Endothelial cell of umbilical vein (primary cell): ENCODE results near the gene GTF2H3. TPM values are rescaled to one million over a fixed set of nuclear protein-coding genes. Genes with fewer than 3 reads are reported as not detected.
A peak's percentile ranks its signal among the peaks of the same experiment; 100 is the strongest.

Source experiments
- BruUV-seq: library from RNA; stranded (reverse); fragments of 400-500 nt; replicated peaks from 2 replicates; lab custom pipeline; 2021; lab: Mats Ljungman, UMichigan
- CTCF ChIA-PET: fragments of 300-600, 350-600 bp; sonication (Branson Sonifier 250); formaldehyde crosslinking; loops from one replicate; lab custom pipeline; 2021; ENCODE audit warnings: antibody characterized with exemption, inconsistent platforms; lab: Charles Lee
- POLR2A ChIA-PET: fragments of 300-600, 350-600 bp; sonication (Branson Sonifier 250); formaldehyde crosslinking; loops from one replicate; lab custom pipeline; 2021; ENCODE audit warnings: antibody characterized with exemption, inconsistent platforms; lab: Charles Lee
- DNase-seq: peaks from one replicate; pipeline ENCODE4 v3.0.0-alpha.2; 2011; ENCODE audit warnings: low read depth, low spot score
- FAIRE-seq: peaks from 2 replicates; lab custom pipeline; 2011; peaks lifted over from hg19 to GRCh38; lab: Jason Lieb, UNC
- H2AFZ ChIP-seq: 2 replicates; pipeline ENCODE4 v1.6.0; 2012; ENCODE audit warnings: low read depth, low read length, control low read depth, inconsistent platforms
- H3K27ac ChIP-seq: 2 replicates; pipeline ENCODE4 v1.5.1; 2011; ENCODE audit warnings: low read depth, mild to moderate bottlenecking, control low read depth, low read length, moderate library complexity; ENCODE audit not compliant: insufficient read depth
- H3K27me3 ChIP-seq, 2 experiments: 2 replicates each; pipeline versions ENCODE4 v1.6.0 to v1.6.1; 2011; ENCODE audit warnings: low read length in 2 of 2, mixed read lengths in 1 of 2; ENCODE audit not compliant: control insufficient read depth in 2 of 2, insufficient read depth in 2 of 2
- H3K36me3 ChIP-seq, 2 experiments: 2 replicates in 1 of 2; 3 replicates in 1 of 2; pipeline ENCODE4 v1.5.1; 2011; ENCODE audit warnings: low read length in 2 of 2, mild to moderate bottlenecking in 1 of 2, moderate library complexity in 1 of 2; ENCODE audit not compliant: control insufficient read depth in 2 of 2, insufficient read depth in 2 of 2; ENCODE audit errors: extremely low read depth in 1 of 2
- H3K4me1 ChIP-seq: 3 replicates; pipeline ENCODE4 v1.5.1; 2011; ENCODE audit warnings: mild to moderate bottlenecking, low read length; ENCODE audit not compliant: control insufficient read depth, insufficient read depth; ENCODE audit errors: extremely low read depth
- H3K4me2 ChIP-seq: 2 replicates; pipeline ENCODE4 v1.6.1; 2011; ENCODE audit warnings: low read length, control low read depth, mixed read lengths; ENCODE audit not compliant: insufficient read depth
- H3K4me3 ChIP-seq, 3 experiments: fragments of 200-600 bp in 1 of 3; sonication (generic), shearing (Covaris generic) in 1 of 3; replicated peaks in 1 of 3; 2 replicates each; pipeline ENCODE4 v1.5.1; 2011 to 2016; ENCODE audit warnings: control low read depth in 3 of 3, low read length in 3 of 3, mild to moderate bottlenecking in 2 of 3, inconsistent platforms in 1 of 3, low read depth in 1 of 3, moderate library complexity in 1 of 3; ENCODE audit not compliant: insufficient read depth in 1 of 3
- H3K79me2 ChIP-seq: 2 replicates; pipeline ENCODE4 v1.6.0; 2012; ENCODE audit warnings: low read length, inconsistent platforms; ENCODE audit not compliant: control insufficient read depth, insufficient read depth
- H3K9ac ChIP-seq: replicated peaks from 2 replicates; pipeline ENCODE3; 2011; ENCODE audit warnings: low read length, control low read depth; ENCODE audit not compliant: insufficient read depth; ENCODE audit errors: extremely low read depth
- H3K9me1 ChIP-seq: replicated peaks from 3 replicates; pipeline ENCODE4 v1.6.0; 2011; ENCODE audit warnings: mild to moderate bottlenecking, low read length; ENCODE audit not compliant: control insufficient read depth, insufficient read depth; ENCODE audit errors: extremely low read depth
- H3K9me3 ChIP-seq: replicated peaks from 2 replicates; pipeline ENCODE4 v1.5.1; 2012; ENCODE audit warnings: low read length, inconsistent platforms; ENCODE audit not compliant: control insufficient read depth, insufficient read depth
- H4K20me1 ChIP-seq: replicated peaks from 2 replicates; pipeline ENCODE3; 2011; ENCODE audit warnings: mild to moderate bottlenecking, low read length; ENCODE audit not compliant: control insufficient read depth, insufficient read depth; ENCODE audit errors: extremely low read depth
- CTCF ChIP-seq, 2 donors: IDR thresholded peaks; 1 replicate in 1 of 2; 2 replicates in 1 of 2; pipeline ENCODE4 v1.5.1; 2011; ENCODE audit warnings: low read length in 2 of 2, mild to moderate bottlenecking in 2 of 2, moderate library complexity in 2 of 2, control low read depth in 1 of 2, inconsistent platforms in 1 of 2, low read depth in 1 of 2; ENCODE audit not compliant: insufficient read depth in 1 of 2; ENCODE audit errors: extremely low read depth in 1 of 2
- EZH2 ChIP-seq: IDR thresholded peaks from 2 replicates; pipeline ENCODE4 v1.6.1; 2012; ENCODE audit warnings: borderline replicate concordance, low read depth, mild to moderate bottlenecking, moderate library complexity, low read length, inconsistent platforms; ENCODE audit not compliant: severe bottlenecking
- FOS ChIP-seq: IDR thresholded peaks from 2 replicates; pipeline ENCODE4 v1.6.1; 2011; ENCODE audit warnings: mild to moderate bottlenecking, low read length, moderate library complexity, borderline replicate concordance; ENCODE audit not compliant: insufficient read depth
- GATA2 ChIP-seq: IDR thresholded peaks from 2 replicates; pipeline ENCODE4 v1.7.0; 2011; ENCODE audit warnings: low read depth, mild to moderate bottlenecking, moderate library complexity, mixed read lengths, low read length; ENCODE audit not compliant: insufficient read length, insufficient read depth
- JUN ChIP-seq: IDR thresholded peaks from 2 replicates; pipeline ENCODE4 v1.6.1; 2011; ENCODE audit warnings: borderline replicate concordance, low read depth; ENCODE audit not compliant: insufficient read length, insufficient read depth
- MAX ChIP-seq: IDR thresholded peaks from 2 replicates; pipeline ENCODE4 v1.6.1; 2011; ENCODE audit not compliant: insufficient read depth, insufficient read length
- MYC ChIP-seq: IDR thresholded peaks from one replicate; pipeline ENCODE4 v1.6.1; 2011; ENCODE audit warnings: mild to moderate bottlenecking, low read depth, low read length
- POLR2A ChIP-seq: IDR thresholded peaks from 2 replicates; pipeline ENCODE4 v1.6.1; 2012; ENCODE audit warnings: low read depth, mild to moderate bottlenecking, control low read depth, low read length
- POLR2AphosphoS5 ChIP-seq: IDR thresholded peaks from 2 replicates; pipeline ENCODE4 v1.6.1; 2012; ENCODE audit warnings: low read depth, mild to moderate bottlenecking, control low read depth, low read length, moderate library complexity; ENCODE audit not compliant: insufficient read depth
- dilution Hi-C: fragments of 300-500 bp; cut with MboI; formaldehyde crosslinking; loops from one replicate; pipeline ENCODE4 v1.15.0; 2019; ENCODE audit warnings: low sequenced_read_pairs; ENCODE audit not compliant: extremely low pct_ligation_motif_present
- intact Hi-C: fragments of 100-400 bp; cut with micrococcal nuclease; formaldehyde crosslinking; loops from one replicate; pipeline ENCODE4 v1.10.0; 2022
- polyA plus RNA-seq, 4 experiments: library from polyadenylated mRNA; depleted of rRNA in 3 of 4; stranded (reverse) in 3 of 4; unstranded in 1 of 4; fragments of >200 nt; gene quantifications; 2 replicates each; pipeline versions ENCODE4 v1.2.1 to v1.2.3, GENCODE V29; 2011 to 2012; ENCODE audit warnings: missing spikeins in 1 of 4
- total RNA-seq: library from RNA; stranded (reverse); gene quantifications from 2 replicates; pipeline ENCODE4 v1.2.3, GENCODE V29; 2021

Gene GTF2H3
- total and polyA plus RNA-seq, 2 donors (not counting 3 experiments of a cell fraction or from before 2014, with no cell fraction given): 17.8 to 31.3 TPM

GRCh38 chr12:123670882-123671728, 37.5 kb downstream of the GTF2H3 start, which contains the start of gene TCTN2:
Gene TCTN2 (plus strand): TSS chr12:123671113. CDS start chr12:123671241, 128 bp downstream.
- Histone ChIP-seq H3K9ac (peak within 1 kb of the TSS; percentile 40), H3K27me3 (no peaks in the 10 kb centered on the region), H3K36me3 (no peaks in the 10 kb centered on the region), H3K4me1 (peaks cover 2% of the 10 kb centered on the region), H3K27ac (no peak within 1 kb of the TSS), H3K79me2 (no peaks in the 10 kb centered on the region), H3K4me3 (peak within 1 kb of the TSS; percentile 55 to 79 (median 71)), H4K20me1 (no peaks in the 10 kb centered on the region), H3K9me1 (no peaks in the 10 kb centered on the region), H3K4me2 (peak within 1 kb of the TSS; percentile 80), H2AFZ (peak within 1 kb of the TSS; percentile 95), H3K9me3 (no peaks in the 10 kb centered on the region)
- intact Hi-C loops (no loop called here), dilution Hi-C loops (no loop called here)
- CTCF ChIA-PET: interaction anchor here (0.8 to 1.3 kb wide), 2 partner anchors 9 to 15 kb away, joined by 3 to 4 read pairs; no protein-coding TSS in a partner anchor
- POLR2A ChIA-PET: interaction anchor here (1.4 kb wide), 1 partner anchor 39 kb away, joined by 3 read pairs; no protein-coding TSS in a partner anchor
- no peak for TF ChIP-seq POLR2A
- no peak for TF ChIP-seq GATA2
- TF ChIP-seq FOS: no peak
- no peak for TF ChIP-seq MAX
- peak; percentile 27 for TF ChIP-seq POLR2AphosphoS5
- FAIRE-seq (peak; percentile 92), DNase-seq (peak; percentile 93)
- BruUV-seq: TSS peak; percentile 39

- Histone ChIP-seq H3K4me2 (peak overlapping the region; percentile 80), H4K20me1 (no peaks in the 10 kb centered on the region), H3K4me1 (peaks cover 2% of the 10 kb centered on the region), H3K27ac (no peak overlapping the region), H3K9ac (no peak overlapping the region), H3K79me2 (no peaks in the 10 kb centered on the region), H3K9me3 (no peaks in the 10 kb centered on the region), H2AFZ (peak overlapping the region; percentile 95), H3K4me3 (no peak overlapping the region), H3K36me3 (no peaks in the 10 kb centered on the region), H3K9me1 (no peaks in the 10 kb centered on the region), H3K27me3 (no peaks in the 10 kb centered on the region)
- no TSS peak for BruUV-seq
- intact Hi-C loops (no loop called here), dilution Hi-C loops (no loop called here)
- TF ChIP-seq MAX (no peak), FOS (no peak), POLR2A (no peak), GATA2 (no peak), POLR2AphosphoS5 (no peak), JUN (no peak), EZH2 (no peak), MYC (no peak), CTCF (IDR thresholded peaks at IDR 0.05; ENCODE audit: extremely low read depth in 1 of 2, insufficient read depth in 1 of 2, low read depth in 1 of 2, low read length in 2 of 2) (no peak)
- CTCF ChIA-PET: interaction anchor here (0.8 to 1.3 kb wide), 2 partner anchors 10 to 16 kb away, joined by 3 to 4 read pairs; no protein-coding TSS in a partner anchor
- FAIRE-seq (no peak), DNase-seq (no peak)
- POLR2A ChIA-PET: interaction anchor here (1.4 kb wide), 1 partner anchor 38 kb away, joined by 3 read pairs; no protein-coding TSS in a partner anchor
Observed at GRCh38 chr12:123671876-123672275, 38.2 kb downstream of the GTF2H3 start.
